Fibroblast of skin of scalp (primary cell): ENCODE data around the gene JUP.

ENCODE experiments used
- DNase-seq: peaks from one replicate; pipeline ENCODE4 v3.0.0-alpha.2; 2013

The JUP gene

GRCh38 chr17:41810659-41811548 is 24.4 kb upstream of the JUP start:
- no peak for DNase-seq

DNA sequence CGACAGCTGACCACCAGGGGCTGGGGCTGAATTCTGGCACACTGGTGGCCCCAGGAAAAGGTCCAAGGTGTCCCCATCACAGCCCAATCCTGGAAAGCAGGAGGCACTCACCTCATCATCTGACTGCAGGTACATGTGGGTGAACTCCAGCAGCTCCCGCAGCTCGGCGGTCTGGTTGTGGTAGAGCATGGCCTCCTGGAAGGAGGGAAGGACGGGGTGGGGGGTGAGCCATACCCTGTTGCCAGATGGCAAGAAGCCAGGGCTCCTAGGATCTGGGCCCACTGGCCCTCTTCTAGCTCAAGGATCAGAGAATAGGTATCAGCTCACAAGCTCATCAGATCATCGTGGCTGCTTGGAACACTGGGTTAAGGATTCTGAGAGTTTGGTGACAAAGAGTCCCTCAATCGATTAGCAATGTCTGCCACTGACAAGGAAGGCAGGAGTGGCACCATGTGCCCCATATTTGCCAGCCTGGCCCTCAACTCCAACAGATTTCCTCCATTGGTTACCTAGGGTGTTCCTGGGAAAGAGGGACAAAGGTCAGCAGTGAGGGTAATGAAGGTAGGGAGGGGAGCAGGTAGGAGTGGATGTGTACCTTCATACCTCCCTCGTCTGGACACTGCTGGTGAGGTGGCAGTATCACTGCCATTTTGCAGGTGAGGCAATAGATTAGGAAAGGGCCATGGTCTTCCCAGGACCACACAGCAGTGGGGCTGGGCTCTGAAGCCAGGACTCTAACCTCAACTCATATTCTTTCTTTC is 20.4 kb upstream of the JUP start:
- no peak for DNase-seq

- no peak for DNase-seq
Observed at GRCh38 chr17:41803049-41804020, 16.8 kb upstream of the JUP start.

DNA sequence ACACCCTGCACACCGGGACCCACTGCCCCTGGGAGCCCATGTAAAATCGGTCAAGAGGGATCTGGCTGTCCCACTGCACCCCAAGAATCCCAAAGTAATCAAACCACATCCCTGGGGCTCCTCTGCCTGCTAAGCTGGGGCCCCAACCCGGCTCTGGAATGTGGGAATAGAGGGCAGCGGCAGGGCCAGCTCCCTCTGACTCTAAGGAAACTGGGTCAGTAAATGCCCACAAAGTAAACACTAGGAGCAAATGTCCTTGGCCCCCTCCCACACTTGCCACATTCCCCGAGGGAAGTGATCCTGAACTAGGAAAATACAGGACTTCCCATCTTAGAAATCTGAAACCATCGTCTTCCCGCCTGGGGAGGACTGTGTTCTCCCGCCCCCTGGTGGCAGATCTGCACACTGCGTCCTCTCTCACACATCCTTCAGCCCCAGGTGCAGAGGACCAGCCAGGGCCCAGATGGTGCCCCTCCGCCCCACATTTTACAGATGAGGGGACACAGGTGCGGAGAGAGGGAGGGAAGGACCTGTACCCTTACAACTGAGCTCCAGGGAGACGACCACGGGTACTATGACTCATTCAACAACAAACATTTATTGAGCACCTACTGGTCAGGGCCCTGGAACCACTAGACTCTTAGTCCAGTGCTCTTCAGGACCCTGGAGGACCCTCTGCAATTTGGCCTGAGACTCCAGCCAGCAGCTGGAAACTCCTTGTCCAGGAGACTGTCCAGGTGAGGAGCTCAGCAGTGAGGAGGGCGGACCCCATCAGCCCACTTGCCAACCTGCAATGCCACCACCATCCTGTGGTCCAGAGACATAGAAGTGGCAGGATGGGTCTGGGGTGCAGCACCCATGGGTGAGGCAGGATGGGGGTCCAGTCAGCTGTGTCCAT is 15.1 kb upstream of the JUP start:
- DNase-seq, result peak; percentile 74

GRCh38 chr17:41800601-41801373 is 14.3 kb upstream of the JUP start:
- peak; percentile 65 for DNase-seq

- DNase-seq, result no peak
Observed at GRCh38 chr17:41799366-41799765, 12.9 kb upstream of the JUP start.

DNA sequence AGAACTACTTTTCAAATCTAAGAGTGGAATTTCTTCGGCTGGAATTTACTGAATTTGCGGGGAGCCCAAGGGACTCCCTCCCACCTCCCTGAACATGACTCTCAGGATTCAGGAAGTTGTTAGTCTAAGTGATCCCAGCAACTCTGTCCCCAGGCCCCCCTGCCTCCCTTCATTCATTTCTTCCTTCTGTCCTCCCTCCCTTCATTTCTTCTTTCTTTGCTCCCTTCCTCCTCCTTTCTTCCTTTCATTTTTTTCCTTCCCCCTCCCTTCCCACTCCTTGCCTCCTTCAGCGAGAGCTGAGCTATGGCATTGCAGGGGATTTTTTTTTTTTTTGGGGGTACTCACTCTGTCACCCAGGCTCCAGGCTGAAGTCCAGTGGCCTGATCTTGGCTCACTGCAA is 10.9 kb upstream of the JUP start:
- DNase-seq, result no peak

DNA sequence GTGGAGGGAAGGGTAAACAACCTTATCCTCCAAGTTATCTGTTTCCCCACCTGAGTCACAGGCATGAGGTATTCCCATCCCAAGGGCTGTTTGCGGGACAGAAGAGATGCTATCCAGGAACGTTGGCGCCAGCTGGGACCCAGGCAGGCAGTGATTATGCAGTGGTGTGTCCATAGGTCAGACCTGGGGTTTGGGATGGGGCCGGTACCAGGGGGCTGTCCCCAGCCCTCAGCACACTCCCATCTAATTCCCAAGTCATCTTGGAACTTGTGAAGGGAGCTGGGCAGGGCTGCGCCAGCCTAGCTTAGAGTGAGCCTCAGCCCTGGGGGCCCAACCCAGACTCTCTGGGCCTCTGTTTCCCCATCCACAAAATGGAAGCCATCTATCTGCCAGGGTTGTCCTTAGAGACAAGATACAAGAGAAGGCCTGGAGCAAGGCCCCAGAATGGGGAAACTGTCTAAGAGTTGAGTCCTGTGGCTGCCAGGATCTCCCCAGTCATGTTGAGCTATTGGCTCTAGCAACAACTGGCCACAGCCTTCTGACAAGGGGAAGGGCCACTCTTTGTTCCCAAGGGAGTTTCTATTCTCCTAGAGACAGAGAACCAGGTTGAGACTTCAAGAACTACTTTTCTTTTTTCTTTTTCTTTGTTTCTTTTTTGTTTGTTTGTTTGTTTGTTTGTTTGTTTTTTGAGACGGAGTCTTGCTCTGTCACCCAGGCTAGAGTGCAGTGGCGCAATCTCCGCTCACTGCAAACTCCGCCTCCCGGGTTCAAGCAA is 9.8 kb upstream of the JUP start:
- no peak for DNase-seq

- no peak for DNase-seq
Observed at GRCh38 chr17:41794540-41794975, 8.0 kb upstream of the JUP start.

GRCh38 chr17:41793784-41794539 is 7.5 kb upstream of the JUP start:
- peak; percentile 58 for DNase-seq

- DNase-seq, result no peak
Observed at GRCh38 chr17:41792845-41793783, 6.6 kb upstream of the JUP start.

DNA sequence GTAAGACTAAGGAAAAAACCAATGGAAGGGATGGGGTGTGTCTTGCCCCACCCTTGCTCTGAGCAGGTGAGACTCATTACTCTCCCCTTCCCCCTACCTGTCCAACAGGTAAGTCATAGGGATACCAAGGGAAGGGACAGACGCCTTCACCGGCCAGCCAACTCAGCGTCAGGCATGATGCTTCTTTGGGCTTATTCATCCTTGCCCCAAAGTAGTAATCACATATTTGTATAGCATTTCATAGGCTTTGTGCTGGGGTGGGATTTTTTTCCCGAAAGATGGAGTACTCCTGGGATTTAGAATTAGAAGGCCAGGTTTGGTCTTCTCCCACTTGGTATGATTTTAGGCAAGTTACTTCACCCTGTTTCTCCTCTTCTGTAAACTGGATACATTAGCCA is 509 bp upstream of the JUP start:
- no peak for DNase-seq

GRCh38 chr17:41785859-41786226 is 668 bp downstream of the JUP start:
- no peak for DNase-seq

- no peak for DNase-seq
Observed at GRCh38 chr17:41785091-41785858, 1.2 kb downstream of the JUP start.

GRCh38 chr17:41784207-41784744 is 2.2 kb downstream of the JUP start:
- no peak for DNase-seq

DNA sequence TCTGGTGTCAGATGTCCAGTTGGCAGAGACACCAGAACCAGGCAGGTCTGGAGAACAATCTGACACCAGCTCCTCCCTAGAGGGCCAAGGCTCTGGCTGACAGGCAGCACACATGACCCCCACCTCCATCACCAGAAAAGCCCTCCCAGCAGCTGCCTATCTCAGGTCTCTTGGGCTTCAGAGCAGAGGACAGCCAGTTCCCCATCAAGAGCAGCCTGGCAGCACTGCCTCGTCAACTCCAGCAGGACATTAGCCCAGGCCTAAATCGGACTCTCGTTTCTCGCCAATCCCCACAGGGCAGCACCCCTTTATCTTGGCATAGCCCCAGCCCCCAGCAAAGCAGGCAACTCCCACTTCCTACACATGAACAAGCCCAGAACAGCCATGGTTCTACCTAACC is 4.4 kb downstream of the JUP start:
- DNase-seq, result no peak
